Brain microvascular endothelial cell (primary cell): ENCODE results near the gene EIF5AL1.

Source experiments
- DNase-seq: peaks from one replicate; pipeline ENCODE4 v3.0.0-alpha.2; 2020
- H3K27ac ChIP-seq: fragments of 250-450 bp; sonication (Bioruptor Pico); 2 replicates; pipeline ENCODE4 v1.5.1; 2020; ENCODE audit warnings: mild to moderate bottlenecking, moderate library complexity
- H3K27me3 ChIP-seq: fragments of 250-450 bp; sonication (Bioruptor Pico); replicated peaks from 2 replicates; pipeline ENCODE4 v1.5.1; 2020; ENCODE audit warnings: mild to moderate bottlenecking
- H3K36me3 ChIP-seq: fragments of 250-450 bp; sonication (Bioruptor Pico); replicated peaks from 2 replicates; pipeline ENCODE4 v1.5.1; 2020; ENCODE audit warnings: mild to moderate bottlenecking
- H3K4me3 ChIP-seq: 2 replicates; pipeline ENCODE4 v1.5.1; 2011; ENCODE audit warnings: low read depth, mild to moderate bottlenecking, control low read depth, low read length, moderate library complexity
- CTCF ChIP-seq: IDR thresholded peaks from 2 replicates; pipeline ENCODE4 v1.5.1; 2011; ENCODE audit warnings: low read depth, mild to moderate bottlenecking, moderate library complexity, low read length, control low read depth, inconsistent platforms; ENCODE audit errors: missing control alignments
- in situ Hi-C: cut with HindIII; loops from 2 replicates; pipeline ENCODE4 v1.10.0; 2017; ENCODE audit warnings: low sequenced_read_pairs, low pct_ligation_motif_present

The EIF5AL1 gene

GRCh38 chr10:79487296-79488194 lies 24.8 kb upstream of the EIF5AL1 start:
- Histone ChIP-seq H3K27ac (peak overlapping the region; percentile 56), H3K27me3 (no peaks in the 10 kb centered on the region), H3K36me3 (no peaks in the 10 kb centered on the region), H3K4me3 (no peak overlapping the region)
- DNase-seq = peak; percentile 40
- in situ Hi-C loops = no loop called here
- peak; percentile 81 for TF ChIP-seq CTCF

GRCh38 chr10:79488336-79488735 lies 24.0 kb upstream of the EIF5AL1 start:
- Histone ChIP-seq H3K27ac (peak overlapping the region; percentile 56), H3K27me3 (no peaks in the 10 kb centered on the region), H3K4me3 (no peak overlapping the region), H3K36me3 (no peaks in the 10 kb centered on the region)
- DNase-seq = peak; percentile 92
- TF ChIP-seq CTCF = no peak
- in situ Hi-C loops = no loop called here

- no peak overlapping the region for H3K27ac ChIP-seq
- no peak for DNase-seq
- in situ Hi-C loops = no loop called here
- H3K27me3 ChIP-seq = no peaks in the 10 kb centered on the region
- no peak for TF ChIP-seq CTCF
- no peak overlapping the region for H3K4me3 ChIP-seq
- no peaks in the 10 kb centered on the region for H3K36me3 ChIP-seq
Observed at GRCh38 chr10:79488870-79489269, 23.5 kb upstream of the EIF5AL1 start.

- in situ Hi-C loops = no loop called here
- Histone ChIP-seq H3K27me3 (no peaks in the 10 kb centered on the region), H3K27ac (no peak overlapping the region), H3K4me3 (no peak overlapping the region), H3K36me3 (no peaks in the 10 kb centered on the region)
- no peak for DNase-seq
- no peak for TF ChIP-seq CTCF
Observed at GRCh38 chr10:79490400-79491142, 21.8 kb upstream of the EIF5AL1 start.

- no peak for DNase-seq
- H3K36me3 ChIP-seq = no peaks in the 10 kb centered on the region
- no peak overlapping the region for H3K27ac ChIP-seq
- TF ChIP-seq CTCF = no peak
- no peaks in the 10 kb centered on the region for H3K27me3 ChIP-seq
- in situ Hi-C loops = no loop called here
- no peak overlapping the region for H3K4me3 ChIP-seq
Observed at GRCh38 chr10:79491143-79491835, 21.0 kb upstream of the EIF5AL1 start.
